ENCODE measurements around the gene ZNF524.

ZNF524 gene

DNA sequence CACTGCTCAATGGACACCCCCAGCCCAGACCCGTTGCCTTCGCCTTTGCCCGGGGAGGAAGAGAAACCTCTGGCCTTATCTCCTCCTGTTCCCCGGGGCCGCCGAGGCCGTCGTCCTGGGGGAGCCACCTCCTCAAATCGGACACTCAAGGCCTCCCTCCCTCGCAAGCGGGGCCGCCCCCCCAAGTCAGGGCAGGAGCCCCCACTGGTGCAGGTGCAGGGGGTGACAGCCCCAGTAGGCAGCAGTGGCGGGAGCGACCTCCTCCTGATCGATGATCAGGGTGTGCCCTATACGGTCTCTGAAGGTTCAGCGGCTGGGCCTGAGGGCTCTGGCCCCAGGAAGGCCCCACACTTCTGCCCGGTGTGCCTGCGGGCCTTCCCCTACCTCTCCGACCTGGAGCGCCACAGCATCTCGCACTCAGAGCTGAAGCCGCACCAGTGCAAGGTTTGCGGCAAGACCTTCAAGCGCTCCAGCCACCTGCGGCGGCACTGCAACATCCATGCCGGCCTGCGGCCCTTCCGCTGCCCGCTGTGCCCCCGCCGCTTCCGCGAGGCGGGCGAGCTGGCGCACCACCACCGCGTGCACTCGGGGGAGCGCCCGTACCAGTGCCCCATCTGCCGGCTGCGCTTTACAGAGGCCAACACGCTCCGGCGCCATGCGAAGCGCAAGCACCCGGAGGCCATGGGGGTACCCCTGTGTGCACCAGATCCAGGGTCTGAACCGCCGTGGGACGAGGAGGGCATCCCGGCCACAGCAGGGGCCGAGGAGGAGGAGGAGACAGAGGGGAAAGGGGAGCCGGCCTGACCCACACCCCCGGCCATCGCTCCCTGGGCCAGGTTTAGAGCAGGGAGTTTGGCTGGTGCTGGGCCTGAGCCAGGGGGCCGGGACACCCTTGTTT, 2.3 kb downstream of the ZNF524 start:
- no peak for DNase-seq (ENCODE audit: low spot score)

DNA sequence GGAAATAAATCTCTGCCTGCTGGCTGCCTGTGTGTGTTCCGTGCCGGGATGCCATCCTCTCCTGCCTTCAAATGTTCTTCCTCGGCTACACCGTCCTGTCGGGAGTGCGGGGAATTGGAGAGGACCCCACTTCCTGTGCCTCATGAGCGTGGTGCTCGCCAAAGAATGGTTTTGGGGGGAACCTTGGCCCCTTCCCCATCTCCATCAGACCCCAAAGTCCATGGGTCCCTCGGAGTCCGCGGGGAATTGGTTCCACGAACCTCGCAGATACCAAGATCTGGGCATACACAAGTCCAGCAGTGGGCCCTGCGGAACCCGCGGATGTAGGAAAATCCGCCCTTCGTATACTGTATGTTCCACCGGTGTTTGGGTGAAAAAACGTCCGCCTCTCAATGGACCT, 3.0 kb downstream of the ZNF524 start:
- no peak for DNase-seq (ENCODE audit: low spot score)

DNA sequence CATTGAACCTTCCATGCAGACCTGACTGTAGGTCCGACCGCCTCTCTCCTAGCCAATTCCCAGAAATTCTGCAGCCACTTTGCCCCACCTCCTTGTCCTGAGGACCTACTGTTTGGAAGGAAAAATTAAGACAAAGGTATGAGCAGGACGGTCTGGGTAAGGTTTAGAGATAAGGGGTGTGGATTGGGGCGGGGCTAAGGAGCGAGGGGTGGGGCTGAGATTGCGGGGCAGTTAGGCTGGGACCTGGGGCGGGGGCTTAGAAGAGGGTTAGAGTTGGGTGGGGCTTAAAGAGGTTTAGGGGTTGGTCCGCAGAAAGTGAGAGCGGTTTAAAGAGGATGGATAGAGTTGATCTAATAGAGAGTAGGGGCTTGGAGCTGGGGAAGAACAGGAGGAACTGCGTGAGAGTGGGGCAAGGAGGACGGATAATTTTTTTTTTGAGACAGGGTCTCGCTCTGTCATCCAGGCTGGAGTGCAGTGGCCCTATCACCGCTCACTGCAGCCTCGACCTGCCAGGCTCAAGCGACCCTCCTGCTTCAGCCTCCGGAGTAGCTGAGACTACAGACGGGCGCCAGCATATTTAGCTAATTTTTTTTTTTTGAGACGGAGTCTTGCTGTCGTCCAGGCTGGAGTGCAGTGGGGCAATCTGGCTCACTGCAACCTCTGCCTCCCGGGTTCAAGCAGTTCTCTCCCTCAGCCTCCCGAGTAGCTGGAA, 3.6 kb downstream of the ZNF524 start:
- no peak for DNase-seq (ENCODE audit: low spot score)

DNA sequence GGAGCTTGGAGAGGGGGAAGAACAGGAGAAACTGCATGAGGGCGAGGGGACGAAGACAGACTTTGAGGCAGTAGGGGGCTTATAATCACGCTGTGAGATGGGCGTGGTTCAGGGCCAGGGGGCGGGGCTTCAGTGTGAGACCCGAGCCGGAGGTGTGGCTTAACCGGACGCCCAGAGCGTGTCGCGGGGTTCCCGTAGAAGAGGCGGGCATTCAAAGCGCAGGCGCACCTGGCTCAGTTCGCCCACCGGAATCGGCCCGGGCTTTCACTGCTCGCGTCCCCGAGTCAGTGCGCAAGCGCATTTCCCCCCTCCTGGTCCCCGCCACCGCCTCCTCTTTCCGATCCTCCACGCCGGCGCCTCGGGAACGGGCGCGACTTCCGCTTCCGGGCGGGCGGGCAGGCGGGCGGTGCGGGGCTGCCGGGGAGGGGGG, 5.1 kb downstream of the ZNF524 start:
- peak; percentile 88 for DNase-seq (ENCODE audit: low spot score)

DNA sequence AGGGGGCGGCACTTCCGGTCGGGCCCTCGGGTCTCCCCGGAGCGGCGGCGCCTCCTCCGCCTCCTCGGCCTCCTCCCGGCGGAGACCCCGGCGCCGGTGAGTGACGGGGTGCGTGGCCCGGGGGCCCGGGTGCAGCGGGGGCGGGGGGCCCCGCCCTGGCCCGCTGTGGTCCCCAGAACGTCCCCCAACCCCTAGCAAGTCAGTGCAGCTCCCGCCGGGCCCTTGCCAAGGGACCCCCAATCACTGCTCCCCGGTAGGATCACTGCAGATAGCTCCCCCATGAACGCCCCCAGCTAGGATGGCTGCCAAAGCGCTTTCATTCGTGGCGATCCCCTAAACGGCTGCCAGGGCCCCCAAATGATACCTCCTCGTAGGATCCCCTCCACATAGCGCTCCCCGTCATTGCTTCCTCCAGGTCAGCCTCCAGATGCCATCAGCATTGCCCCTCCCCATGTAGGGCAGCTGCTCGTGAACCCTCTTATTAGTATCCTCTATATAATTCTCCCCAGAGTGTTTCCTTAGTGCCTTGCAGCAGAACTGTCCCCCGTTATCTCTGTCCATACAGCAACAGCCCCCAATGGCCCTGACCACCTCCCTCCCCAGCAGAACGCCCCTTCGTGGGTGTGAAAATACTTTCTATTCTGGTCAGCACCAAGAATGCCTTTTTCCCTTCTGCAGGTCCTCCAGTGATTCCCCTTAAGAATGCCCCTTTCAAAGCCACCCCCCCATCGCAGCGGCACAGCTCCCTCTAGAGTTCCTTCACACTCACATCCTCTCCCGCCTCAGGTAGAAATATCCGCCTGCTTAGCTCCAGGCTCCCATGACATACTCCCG, 5.8 kb downstream of the ZNF524 start, which contains the start of gene ZNF865:
Gene ZNF865 (plus strand): TSS at position 11 of the 834 bp plus-strand sequence. CDS start 7,972 bp downstream, outside the sequence.
- DNase-seq (ENCODE audit: low spot score): peak; percentile 77

DNA sequence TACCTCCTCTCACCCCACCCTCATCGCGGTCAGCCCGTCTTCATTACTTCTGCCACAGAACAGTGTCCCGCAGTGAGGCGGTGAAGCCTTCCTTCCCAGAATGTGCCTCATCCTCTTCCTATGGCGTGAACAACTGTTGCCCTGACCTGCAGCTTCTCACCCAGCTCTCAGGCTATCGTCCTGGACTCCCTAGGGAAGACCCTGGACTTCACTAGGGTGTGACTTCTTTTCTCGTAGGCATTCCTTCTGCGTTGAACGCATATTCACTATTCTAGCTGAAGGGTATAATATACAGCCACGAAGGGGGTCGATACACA, 6.3 kb downstream of the ZNF524 start:
- no peak for DNase-seq (ENCODE audit: low spot score)

DNA sequence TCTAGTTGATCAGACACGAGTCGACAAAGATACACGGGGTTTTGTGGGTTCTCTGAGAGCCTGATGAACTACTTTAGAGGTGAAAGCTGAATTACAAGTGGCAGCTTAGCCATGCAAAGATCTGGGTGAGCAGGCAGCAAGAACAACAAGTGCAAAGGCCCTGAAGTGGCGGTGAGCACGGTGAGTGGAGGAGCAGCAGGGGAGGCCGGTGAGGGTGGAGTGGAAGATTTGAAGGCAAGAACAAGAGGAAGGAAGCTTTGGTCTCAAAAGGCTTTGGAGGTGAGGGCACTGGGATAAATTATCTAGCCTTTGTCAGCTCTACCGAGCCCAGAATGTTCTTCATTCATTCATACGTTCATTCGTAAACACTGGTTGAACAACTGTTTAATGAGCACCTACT, 6.7 kb downstream of the ZNF524 start:
- no peak for DNase-seq (ENCODE audit: low spot score)

DNA sequence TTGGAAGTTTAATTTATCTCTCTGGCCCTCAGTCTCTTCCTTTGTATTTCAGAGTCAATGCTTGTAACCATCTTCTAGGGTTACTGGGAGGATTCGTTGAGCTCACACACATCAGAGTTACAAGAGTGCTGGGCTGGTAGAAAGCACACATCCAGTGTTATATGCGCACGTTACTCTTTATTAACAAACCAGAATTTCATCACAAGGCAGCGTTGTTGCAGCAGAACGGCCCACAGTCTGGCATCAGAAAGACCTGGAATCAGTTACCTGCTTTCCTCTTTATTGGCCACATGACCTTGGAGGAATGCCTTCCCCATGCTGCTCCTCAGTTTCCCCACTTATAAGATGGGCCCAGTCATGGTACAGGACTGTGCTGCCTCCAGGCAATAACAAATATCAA, 9.2 kb downstream of the ZNF524 start:
- no peak for DNase-seq (ENCODE audit: low spot score)

DNA sequence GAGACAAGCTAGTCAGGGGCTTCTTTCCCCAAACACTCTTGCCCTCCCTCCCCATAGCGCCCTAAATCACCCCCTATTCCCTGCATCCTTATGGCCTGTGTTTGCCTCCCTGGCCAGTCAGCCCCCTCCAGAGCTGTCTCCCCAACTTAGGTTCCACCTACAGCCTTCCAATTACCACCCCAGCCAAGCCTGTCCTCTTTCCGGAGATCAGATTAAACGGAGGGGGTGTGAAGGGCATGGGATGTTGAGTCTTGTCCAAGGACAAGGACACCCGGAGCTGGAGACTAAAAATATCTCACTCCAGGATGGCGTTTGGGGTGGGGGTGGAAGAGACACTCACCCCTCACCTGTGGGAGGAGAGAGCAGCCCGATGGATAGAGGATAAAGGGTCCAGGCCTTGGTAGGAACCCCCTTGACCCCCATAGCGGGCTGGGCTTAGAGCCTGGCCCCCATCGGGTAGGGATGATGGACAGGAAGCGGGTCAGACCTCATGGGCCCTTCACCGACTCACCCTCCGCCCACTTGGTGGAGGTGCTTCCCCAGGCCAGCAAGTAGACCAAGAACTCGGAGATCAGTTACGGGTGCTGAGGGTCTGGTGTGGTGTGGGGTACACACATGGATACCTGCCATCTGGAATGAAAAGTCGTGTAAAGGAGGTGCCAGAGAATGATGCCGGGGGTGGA, 11.4 kb downstream of the ZNF524 start:
- DNase-seq (ENCODE audit: low spot score): no peak

DNA sequence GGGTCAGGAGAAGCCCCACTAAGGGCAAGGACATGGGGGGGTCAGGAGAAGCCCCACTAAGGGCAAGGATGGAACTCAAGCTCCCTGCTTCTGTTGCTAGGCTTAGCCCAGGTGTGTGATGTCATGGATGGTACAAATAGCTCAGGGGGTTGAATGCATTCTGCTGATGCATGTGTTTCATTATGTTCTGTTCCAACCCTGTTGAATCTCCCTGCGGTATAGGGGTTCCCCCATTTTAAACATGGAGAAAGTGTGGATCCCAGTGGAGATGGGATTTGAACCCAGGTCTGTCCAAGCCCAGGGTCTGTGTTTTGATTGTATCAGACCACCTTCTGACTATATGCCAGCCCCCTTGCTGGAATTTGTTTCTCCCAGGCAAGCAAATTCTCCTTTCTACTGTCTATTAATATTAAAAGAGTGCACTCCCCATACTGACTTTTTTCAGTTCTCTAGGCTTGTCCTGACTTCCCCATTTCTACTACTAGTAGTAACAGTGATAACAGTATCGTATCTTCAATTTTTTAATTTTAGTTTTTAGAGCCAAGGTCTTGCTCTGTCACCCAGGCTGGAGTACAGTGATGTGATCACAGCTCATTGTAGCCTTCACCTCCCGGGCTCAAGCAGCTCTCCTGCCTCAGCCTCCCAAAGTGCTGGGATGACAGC, 12.0 kb downstream of the ZNF524 start:
- no peak for DNase-seq (ENCODE audit: low spot score)

DNA sequence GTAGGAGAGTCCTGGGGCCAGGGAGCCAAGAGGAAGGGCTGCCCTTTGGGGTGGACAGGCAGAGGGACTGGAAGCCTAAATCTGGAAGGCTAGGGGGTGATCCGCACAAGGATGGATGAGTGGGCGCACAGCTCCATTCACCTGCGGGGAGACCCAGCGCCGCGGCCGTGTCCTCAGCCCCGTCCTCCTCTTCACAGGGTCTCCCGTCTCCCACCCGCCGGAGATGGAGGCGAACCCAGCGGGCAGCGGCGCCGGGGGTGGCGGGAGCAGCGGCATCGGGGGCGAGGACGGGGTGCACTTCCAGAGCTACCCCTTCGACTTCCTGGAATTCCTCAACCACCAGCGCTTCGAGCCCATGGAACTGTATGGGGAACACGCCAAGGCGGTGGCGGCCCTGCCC, 13.3 kb downstream of the ZNF524 start:
- no peak for DNase-seq (ENCODE audit: low spot score)

DNA sequence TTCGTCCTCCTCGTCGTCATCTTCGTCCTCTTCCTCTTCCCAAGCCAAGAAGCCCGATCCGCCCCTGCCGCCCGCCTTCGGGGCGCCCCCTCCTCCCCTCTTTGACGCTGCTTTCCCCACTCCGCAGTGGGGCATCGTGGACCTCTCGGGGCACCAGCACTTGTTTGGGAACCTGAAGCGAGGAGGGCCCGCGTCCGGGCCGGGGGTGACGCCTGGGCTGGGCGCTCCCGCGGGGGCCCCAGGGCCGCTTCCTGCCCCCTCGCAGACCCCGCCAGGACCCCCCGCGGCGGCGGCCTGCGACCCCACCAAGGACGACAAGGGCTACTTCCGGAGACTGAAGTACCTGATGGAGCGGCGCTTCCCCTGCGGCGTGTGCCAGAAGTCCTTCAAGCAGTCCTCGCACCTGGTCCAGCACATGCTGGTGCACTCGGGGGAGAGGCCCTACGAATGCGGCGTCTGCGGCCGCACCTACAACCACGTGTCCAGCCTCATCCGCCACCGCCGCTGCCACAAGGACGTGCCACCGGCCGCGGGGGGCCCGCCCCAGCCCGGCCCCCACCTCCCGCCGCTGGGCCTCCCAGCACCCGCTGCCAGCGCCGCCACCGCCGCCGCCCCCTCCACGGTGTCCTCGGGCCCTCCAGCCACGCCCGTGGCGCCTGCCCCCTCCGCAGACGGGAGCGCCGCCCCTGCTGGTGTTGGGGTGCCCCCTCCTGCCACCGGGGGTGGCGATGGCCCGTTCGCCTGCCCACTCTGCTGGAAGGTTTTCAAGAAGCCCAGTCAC, 14.0 kb downstream of the ZNF524 start:
- no peak for DNase-seq (ENCODE audit: low spot score)

DNA sequence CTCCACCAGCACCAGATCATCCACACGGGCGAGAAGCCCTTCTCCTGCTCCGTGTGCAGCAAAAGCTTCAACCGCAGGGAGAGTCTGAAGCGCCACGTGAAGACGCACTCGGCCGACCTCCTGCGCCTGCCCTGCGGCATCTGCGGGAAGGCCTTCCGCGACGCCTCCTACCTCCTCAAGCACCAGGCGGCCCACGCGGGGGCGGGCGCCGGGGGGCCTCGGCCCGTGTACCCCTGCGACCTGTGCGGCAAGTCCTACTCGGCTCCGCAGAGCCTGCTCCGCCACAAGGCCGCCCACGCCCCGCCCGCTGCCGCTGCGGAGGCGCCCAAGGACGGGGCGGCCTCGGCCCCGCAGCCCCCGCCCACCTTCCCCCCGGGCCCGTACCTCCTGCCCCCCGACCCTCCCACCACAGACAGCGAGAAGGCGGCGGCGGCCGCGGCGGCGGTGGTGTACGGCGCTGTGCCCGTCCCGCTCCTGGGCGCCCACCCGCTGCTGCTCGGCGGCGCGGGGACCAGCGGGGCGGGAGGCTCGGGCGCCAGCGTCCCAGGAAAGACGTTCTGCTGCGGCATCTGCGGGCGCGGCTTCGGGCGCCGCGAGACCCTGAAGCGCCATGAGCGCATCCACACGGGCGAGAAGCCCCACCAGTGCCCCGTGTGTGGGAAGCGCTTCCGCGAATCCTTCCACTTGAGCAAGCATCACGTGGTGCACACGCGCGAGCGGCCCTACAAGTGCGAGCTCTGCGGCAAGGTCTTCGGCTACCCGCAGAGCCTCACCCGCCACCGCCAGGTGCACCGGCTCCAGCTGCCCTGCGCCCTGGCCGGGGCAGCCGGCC, 14.8 kb downstream of the ZNF524 start:
- no peak for DNase-seq (ENCODE audit: low spot score)

DNA sequence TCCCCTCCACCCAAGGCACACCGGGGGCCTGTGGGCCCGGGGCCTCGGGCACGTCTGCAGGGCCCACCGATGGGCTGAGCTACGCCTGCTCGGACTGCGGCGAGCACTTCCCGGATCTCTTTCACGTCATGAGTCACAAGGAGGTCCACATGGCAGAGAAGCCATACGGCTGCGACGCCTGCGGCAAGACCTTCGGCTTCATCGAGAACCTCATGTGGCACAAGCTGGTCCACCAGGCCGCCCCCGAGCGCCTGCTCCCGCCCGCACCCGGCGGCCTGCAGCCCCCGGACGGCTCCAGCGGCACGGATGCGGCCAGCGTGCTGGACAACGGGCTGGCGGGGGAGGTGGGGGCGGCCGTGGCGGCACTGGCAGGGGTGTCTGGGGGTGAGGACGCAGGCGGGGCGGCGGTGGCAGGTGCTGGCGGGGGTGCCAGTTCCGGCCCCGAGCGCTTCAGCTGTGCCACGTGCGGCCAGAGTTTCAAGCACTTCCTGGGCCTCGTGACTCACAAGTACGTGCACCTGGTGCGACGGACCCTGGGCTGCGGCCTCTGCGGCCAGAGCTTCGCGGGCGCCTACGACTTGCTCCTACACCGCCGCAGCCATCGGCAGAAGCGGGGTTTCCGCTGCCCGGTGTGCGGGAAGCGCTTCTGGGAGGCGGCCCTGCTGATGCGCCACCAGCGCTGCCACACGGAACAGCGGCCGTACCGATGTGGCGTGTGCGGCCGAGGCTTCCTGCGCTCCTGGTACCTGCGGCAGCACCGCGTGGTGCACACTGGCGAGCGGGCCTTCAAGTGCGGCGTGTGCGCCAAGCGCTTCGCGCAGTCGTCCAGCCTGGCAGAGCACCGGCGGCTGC, 15.7 kb downstream of the ZNF524 start:
- DNase-seq (ENCODE audit: low spot score): no peak

DNA sequence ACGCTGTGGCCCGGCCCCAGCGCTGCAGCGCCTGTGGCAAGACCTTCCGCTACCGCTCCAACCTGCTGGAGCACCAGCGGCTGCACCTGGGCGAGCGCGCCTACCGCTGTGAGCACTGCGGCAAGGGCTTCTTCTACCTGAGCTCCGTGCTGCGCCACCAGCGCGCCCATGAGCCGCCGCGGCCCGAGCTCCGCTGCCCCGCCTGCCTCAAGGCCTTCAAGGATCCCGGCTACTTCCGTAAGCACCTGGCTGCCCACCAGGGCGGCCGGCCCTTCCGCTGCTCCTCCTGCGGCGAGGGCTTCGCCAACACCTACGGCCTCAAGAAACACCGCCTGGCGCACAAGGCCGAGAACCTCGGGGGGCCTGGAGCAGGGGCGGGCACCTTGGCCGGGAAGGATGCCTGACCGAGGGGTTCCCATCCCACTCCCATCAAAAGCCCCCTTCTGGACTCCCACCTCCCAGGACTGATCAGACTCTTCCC, 16.3 kb downstream of the ZNF524 start:
- no peak for DNase-seq (ENCODE audit: low spot score)

DNA sequence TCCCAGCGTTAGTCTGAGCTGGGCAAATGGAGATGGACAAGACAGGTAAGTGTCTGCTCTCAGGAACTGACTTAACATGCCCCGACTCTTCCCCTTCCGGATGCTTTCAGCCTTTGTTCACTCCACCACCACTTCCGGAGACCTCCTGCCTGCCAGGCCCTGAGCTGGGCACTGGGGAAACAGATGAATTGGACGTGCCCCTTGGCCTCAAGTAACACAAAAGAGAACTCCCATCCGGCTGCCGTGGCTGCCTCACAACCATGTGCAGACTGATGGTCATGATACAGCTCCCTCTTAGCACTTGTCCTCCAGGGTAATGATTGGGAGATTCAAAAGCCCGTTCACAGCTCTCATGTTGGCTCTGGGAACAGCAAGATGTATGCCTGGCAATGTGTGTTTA, 17.3 kb downstream of the ZNF524 start:
- no peak for DNase-seq (ENCODE audit: low spot score)

DNA sequence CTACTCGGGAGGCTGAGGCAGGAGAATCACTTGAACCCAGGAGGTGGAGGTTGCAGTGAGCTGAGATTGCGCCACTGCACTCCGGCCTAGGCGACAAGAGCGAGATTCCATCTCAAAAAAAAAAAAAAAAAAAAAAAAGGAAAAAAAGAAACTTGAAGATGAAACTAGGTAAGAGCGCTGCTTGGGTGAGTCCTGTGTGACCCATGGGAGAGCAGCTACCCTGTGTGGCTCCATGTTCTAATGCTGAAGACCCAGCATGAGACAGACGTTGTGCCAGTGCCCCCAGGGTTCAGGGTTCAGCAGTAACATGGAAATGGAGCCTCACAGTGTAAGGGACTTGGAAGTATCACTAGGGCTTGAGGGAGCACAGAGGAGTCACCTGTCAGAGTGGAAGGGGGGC, 18.3 kb downstream of the ZNF524 start:
- DNase-seq (ENCODE audit: low spot score): no peak

DNA sequence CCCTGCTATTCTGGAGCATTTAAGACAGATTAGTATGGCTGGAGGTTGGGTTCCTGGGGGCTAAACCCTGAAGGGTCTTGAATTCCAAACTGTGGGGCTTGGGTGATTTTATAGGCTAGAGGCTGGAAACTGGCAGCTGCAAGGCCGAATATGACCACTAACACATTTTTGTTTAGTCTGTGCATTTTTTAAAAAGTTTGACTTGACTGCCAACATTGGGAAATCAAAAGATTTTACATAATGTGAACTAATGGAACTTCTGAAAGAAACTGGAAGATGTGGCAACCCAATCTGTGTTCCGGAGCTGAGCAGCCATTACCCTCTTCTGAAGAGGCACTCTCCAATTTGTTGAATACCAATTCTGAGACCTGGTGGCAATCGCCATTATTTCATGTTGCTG, 19.2 kb downstream of the ZNF524 start:
- no peak for DNase-seq (ENCODE audit: low spot score)
